GM20431 (cell line): ENCODE data around the gene GRM5.
"Not testable (repeated sequence)": the region's sequence is repeated elsewhere in the genome, so short reads cannot be mapped to it uniquely, and the experiment has no call there.

Experiments used
- in situ Hi-C: fragments of 300-500 bp; cut with MseI, MboI; formaldehyde crosslinking; loops from one replicate; pipeline ENCODE4 v1.15.0; 2020; ENCODE audit warnings: low sequenced_read_pairs; ENCODE audit not compliant: unreplicated experiment

The GRM5 gene

DNA sequence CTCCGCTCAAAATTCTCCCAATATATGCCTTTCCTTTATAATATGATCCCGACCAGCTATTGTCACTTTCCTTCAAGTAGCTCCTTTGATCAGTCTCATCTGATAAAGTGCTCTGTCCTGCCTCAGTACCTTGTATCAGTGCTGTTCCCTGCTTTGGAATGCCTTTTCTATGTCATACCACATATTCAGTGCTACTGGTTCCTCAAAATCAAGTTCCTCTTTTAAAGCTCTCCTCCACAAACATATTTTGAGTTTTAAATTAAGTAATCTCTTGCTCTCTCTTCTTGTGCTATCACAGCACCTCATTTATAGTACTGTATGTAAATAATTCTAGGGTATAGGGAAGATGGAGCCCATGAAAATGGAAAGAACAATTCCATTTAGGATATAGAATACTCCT, 591.1 kb downstream of the GRM5 start:
- in situ Hi-C loops: no loop called here

DNA sequence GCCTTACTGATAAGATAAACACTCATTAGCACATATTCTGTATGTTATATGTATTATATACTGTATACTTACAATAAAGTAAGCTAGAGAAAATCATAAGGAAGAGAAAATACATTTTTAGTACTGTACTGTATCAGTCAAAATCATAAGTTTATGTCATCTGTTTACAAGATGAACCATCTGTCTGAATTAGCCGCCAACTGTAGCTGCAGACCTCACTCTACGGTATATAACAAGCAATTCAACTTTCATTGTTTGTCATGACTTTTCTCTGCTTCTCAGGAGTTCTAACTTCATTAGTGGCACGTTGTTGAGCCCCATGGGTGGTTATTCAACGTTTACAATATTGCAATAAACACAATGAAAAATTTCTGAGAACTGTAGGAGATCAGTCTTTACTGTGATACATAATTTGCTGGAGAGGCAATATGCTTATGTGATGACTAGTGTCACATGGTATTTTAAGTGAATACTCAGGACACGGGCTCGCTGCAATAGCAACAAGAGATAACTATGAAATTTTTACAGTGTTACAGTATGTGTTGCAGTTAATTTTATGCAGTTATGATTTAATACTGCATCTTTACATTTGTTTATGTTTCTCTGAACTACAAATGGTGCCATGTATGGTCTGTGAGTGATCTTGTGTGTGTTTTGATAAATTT, 596.1 kb downstream of the GRM5 start:
- in situ Hi-C loops: no loop called here

DNA sequence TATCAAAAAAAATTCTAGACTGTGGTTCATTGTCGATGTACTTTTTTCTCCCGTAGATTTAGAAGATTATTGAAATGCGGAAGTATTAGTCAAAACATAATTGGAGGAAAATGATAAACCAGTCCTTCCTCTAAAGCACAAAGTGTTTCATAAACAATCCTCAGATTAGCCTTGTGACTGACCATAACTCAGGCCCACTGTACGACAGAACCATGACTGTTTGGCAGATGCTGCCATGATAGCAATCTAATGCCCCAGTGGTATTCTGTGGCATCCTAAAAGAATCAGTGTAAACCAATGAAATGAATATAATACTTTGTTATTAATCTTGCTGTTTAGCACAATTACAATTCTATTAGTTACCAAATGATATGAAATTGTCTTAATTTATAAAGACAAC, 601.3 kb downstream of the GRM5 start:
- in situ Hi-C loops: no loop called here

DNA sequence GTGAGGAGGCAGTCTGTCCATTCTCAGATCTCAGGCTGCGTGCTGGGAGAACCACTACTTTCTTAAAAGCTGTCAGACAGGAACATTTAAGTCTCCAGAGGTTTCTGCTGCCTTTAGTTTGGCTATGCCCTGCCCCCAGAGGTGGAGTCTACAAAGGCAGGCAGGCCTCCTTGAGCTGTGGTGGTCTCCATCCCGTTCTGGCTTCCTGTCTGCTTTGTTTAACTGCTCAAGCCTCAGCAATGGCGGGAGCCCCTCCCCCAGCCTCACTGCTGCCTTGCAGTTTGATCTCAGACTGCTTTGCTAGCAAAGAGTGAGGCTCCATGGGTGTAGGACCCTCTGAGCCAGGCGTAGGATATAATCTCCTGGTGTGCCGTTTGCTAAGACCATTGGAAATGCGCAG, 602.5 kb downstream of the GRM5 start:
- in situ Hi-C loops: not testable (repeated sequence)

DNA sequence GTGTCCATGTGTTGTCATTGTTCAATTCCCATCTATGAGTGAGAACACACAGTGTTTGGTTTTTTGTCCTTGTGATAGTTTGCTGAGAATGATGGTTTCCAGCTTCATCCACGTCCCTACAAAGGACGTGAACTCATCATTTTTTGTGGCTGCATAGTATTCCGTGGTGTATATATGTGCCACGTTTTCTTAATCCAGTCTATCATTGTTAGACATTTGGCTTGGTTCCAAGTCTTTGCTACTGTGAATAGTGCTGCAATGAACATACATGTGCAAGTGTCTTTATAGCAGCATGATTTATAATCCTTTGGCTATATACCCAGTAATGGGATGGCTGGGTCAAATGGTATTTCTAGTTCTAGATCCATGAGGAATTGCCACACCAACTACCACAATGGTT, 607.7 kb downstream of the GRM5 start:
- in situ Hi-C loops: not testable (repeated sequence)

DNA sequence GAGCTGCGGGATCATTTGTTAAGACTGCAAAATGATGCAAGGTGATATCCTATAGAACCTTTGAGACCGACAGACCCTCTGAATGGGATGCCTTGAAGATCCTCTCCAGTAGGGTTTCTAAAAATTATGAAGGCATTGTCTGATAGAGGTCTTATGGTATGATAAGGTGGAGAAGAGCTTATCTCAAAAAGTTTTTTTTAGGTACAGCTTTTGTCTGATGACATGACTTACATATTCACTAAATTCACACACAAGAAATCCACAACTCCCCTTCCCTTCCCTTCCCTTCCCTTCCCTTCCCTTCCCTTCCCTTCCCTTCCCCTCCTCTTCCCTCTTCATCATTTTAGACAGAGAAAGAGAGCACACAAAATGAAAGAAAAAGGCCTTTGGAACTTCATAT, 609.8 kb downstream of the GRM5 start:
- in situ Hi-C loops: no loop called here

DNA sequence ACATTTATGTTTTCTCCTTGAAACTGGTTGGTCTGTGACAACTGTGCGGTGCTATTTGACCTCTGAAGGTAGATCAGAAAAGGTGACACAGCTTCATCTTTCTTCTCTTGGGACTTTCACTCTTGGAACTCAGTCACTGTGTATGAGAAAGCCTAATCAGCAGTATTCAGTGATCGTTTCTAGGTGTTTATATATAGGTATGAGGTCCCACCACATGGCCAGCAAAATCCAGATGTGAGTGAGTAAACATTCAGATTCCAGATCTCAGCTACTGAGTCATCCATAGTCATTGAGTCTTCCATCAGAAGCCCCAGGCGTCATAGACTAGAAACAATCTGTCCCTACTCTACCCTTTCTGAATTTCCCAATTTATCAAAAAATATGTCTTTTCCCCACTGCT, 610.9 kb downstream of the GRM5 start:
- in situ Hi-C loops: no loop called here
